IPS-NIHi7 (cell line): ENCODE data around the gene SSBP4.

Source experiments
- DNase-seq: peaks from one replicate; pipeline ENCODE4 v3.0.0; 2012; ENCODE audit warnings: mixed read lengths; ENCODE audit errors: extremely low spot score

Gene SSBP4

GRCh38 chr19:18468517-18468916 is 49.3 kb downstream of the SSBP4 start:
- DNase-seq, result no peak

GRCh38 chr19:18469069-18469846 is 50.1 kb downstream of the SSBP4 start:
- peak; percentile 87 for DNase-seq

GRCh38 chr19:18470787-18471186 is 51.6 kb downstream of the SSBP4 start:
- DNase-seq, result no peak

GRCh38 chr19:18473003-18473705 is 54.0 kb downstream of the SSBP4 start:
- DNase-seq, result no peak

GRCh38 chr19:18473706-18474087 is 54.5 kb downstream of the SSBP4 start:
- no peak for DNase-seq

GRCh38 chr19:18474366-18474887 is 55.2 kb downstream of the SSBP4 start:
- no peak for DNase-seq

GRCh38 chr19:18475004-18475453 is 55.8 kb downstream of the SSBP4 start:
- DNase-seq, result no peak

- no peak for DNase-seq
Measured at GRCh38 chr19:18475762-18476331, 56.6 kb downstream of the SSBP4 start.

GRCh38 chr19:18476507-18477041 is 57.4 kb downstream of the SSBP4 start:
- DNase-seq, result no peak

- no peak for DNase-seq
Measured at GRCh38 chr19:18477042-18477779, 58.0 kb downstream of the SSBP4 start.

- no peak for DNase-seq
Measured at GRCh38 chr19:18477974-18478373, 58.8 kb downstream of the SSBP4 start.

- DNase-seq, result peak; percentile 49
Measured at GRCh38 chr19:18478545-18479311, 59.5 kb downstream of the SSBP4 start.

- no peak for DNase-seq
Measured at GRCh38 chr19:18480006-18480691, 61.0 kb downstream of the SSBP4 start.

- DNase-seq, result no peak
Measured at GRCh38 chr19:18481505-18482222, 62.5 kb downstream of the SSBP4 start.

- no peak for DNase-seq
Measured at GRCh38 chr19:18483119-18483890, 64.1 kb downstream of the SSBP4 start.
